IPS DF 4.7 (cell line): ENCODE data around the gene NPC1.
"Not testable (repeated sequence)": the region's sequence is repeated elsewhere in the genome, so short reads cannot be mapped to it uniquely, and the experiment has no call there.

ENCODE experiments used
- DNase-seq: peaks from one replicate; pipeline ENCODE4 v3.0.0-alpha.2; 2013; ENCODE audit warnings: low spot score; ENCODE audit errors: extremely low read depth

NPC1 gene

GRCh38 chr18:23577521-23577920 is 8.8 kb downstream of the NPC1 start:
- DNase-seq = not testable (repeated sequence)

GRCh38 chr18:23575309-23575651 is 11.0 kb downstream of the NPC1 start:
- DNase-seq = no peak

GRCh38 chr18:23574611-23575308 is 11.5 kb downstream of the NPC1 start:
- DNase-seq = no peak

GRCh38 chr18:23573626-23574431 is 12.5 kb downstream of the NPC1 start:
- DNase-seq = no peak

- DNase-seq = no peak
Observed at GRCh38 chr18:23573020-23573419, 13.3 kb downstream of the NPC1 start.

GRCh38 chr18:23572570-23572969 is 13.7 kb downstream of the NPC1 start:
- no peak for DNase-seq

GRCh38 chr18:23572012-23572411 is 14.3 kb downstream of the NPC1 start:
- DNase-seq = no peak

GRCh38 chr18:23570912-23571504 is 15.3 kb downstream of the NPC1 start:
- DNase-seq = no peak

GRCh38 chr18:23569299-23570063 is 16.8 kb downstream of the NPC1 start:
- no peak for DNase-seq

- DNase-seq = no peak
Observed at GRCh38 chr18:23568281-23569138, 17.8 kb downstream of the NPC1 start.

GRCh38 chr18:23567671-23568070 is 18.6 kb downstream of the NPC1 start:
- DNase-seq = no peak

GRCh38 chr18:23565916-23566547 is 20.3 kb downstream of the NPC1 start:
- no peak for DNase-seq

- DNase-seq = no peak
Observed at GRCh38 chr18:23563377-23564043, 22.8 kb downstream of the NPC1 start.

- DNase-seq = no peak
Observed at GRCh38 chr18:23560186-23560585, 26.1 kb downstream of the NPC1 start.

GRCh38 chr18:23557511-23557910 is 28.8 kb downstream of the NPC1 start:
- not testable (repeated sequence) for DNase-seq

GRCh38 chr18:23556145-23556780 is 30.0 kb downstream of the NPC1 start:
- no peak for DNase-seq

GRCh38 chr18:23553887-23554286 is 32.4 kb downstream of the NPC1 start:
- no peak for DNase-seq

GRCh38 chr18:23552505-23552904 is 33.8 kb downstream of the NPC1 start:
- DNase-seq = no peak

- no peak for DNase-seq
Observed at GRCh38 chr18:23551978-23552377, 34.3 kb downstream of the NPC1 start.
